ENCODE data around the gene ZNF546.
"Not testable (repeated sequence)": the region's sequence is repeated elsewhere in the genome, so short reads cannot be mapped to it uniquely, and the experiment has no call there.

Gene ZNF546

DNA sequence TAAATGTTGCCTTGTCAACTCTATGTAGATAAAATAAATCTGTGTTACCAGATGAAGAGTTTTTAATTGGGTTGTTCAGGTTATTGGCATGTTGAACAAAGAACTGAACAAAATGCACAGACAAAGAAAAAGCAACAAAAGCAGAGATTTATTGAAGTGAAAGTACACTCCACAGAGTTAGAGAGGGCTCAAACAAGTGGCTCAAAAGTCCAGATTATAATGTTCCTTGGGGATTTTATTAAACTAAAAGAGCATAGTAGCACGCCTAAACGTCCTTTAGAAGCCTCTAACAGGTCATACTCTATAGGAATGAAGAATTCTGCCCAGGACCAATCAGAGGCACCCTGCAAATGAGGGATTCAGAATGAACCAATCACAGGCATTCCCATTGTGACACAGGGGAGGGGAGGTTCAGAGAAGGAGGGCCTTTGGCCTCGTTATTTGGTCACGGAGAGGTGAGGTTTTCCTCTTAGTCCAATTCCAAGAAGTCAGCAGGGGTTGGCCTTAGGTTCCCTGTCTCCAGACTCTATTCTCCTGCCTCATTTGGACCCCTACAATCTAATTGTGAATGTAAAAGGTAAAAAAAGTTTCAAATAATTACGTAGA lies 13.1 kb upstream of the ZNF546 start:
- no peak for DNase-seq (ENCODE audit: low read depth in 1 of 2, low spot score in 1 of 2)

DNA sequence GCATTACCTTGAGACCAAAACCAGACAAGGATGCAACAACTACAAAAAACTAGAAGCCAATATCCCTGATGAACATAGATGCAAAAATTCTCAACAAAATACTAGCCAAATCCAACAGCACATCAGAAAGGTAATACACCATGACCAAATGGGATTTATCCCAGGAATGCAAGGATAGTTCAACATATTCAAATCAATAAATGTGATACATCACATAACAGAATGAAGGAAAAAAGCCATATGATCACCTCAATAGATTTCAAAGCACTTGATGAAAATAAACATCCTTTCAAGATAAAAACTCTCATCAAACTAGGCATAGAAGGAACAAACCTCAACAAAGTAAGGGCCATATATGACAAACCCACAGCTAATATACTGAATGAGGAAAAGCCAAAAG lies 10.2 kb upstream of the ZNF546 start:
- DNase-seq (ENCODE audit: low read depth in 1 of 2, low spot score in 1 of 2) = no peak

GRCh38 chr19:39987167-39987566 lies 9.7 kb upstream of the ZNF546 start:
- no peak for DNase-seq (ENCODE audit: low read depth in 1 of 2, low spot score in 1 of 2)

DNA sequence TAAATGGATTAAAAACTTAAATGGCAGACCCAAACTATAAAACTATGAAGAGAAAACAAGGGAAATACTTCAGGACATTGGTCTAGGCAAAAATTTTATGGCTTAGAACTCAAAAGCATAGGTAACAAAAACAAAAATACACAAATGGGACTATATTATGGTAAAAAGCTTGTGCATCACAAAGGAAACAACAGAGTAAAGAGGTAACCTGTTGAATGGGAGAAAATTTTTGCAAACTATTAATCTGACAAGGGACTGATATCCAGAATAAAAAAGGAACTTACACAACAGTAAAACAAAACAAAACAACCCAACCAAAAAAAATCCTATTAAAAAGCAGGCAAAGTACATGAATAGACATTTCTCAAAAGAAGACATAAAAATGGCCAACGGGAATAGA lies 9.3 kb upstream of the ZNF546 start:
- DNase-seq (ENCODE audit: low read depth in 1 of 2, low spot score in 1 of 2) = no peak

DNA sequence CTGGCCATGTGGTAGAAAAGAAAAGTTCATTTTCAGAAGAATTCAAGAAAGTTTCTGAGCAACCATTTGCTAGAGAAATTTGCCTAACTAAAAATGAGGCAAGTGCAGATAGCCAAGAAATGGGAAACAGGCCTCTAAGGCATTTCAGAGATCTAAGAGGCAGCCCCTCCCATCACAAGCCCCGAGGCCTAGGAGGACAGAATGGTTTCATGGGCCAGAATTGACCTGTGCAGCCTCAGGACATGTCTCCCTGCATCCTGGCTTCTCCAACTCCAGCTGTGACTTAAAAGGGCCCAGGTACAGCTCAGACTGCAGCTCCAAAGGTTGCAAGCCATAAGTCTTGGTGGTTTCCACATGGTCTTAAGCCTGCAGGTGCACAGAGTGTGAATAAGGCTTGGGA lies 3.3 kb upstream of the ZNF546 start:
- DNase-seq (ENCODE audit: low read depth in 1 of 2, low spot score in 1 of 2) = no peak

- DNase-seq (ENCODE audit: low read depth in 1 of 2, low spot score in 1 of 2) = no peak
Observed at GRCh38 chr19:39994361-39994760, 2.5 kb upstream of the ZNF546 start.

DNA sequence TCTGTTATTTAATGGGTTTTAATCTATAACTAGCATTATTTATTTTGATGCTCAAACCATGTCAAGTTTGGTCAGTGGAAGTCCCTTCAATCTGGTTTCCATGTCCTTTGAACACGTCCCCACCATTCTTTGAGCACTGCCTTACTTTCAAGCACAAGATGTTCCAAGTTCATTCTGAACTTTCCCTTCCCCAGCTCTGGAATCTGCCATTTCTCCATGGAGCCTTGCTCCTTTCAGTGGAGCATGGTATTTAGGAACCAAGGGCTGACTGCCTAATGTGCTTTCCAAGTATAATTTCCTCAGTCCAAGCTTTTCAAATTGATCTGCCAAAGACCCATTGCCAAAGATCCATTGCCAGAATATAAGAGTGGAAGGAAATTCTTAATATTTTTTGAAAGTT lies 1.1 kb upstream of the ZNF546 start:
- no peak for DNase-seq (ENCODE audit: low read depth in 1 of 2, low spot score in 1 of 2)

- DNase-seq (ENCODE audit: low read depth in 1 of 2, low spot score in 1 of 2) = peak in 1 of 2 donors; percentile 9
Observed at GRCh38 chr19:39996218-39996810, 546 bp upstream of the ZNF546 start.

DNA sequence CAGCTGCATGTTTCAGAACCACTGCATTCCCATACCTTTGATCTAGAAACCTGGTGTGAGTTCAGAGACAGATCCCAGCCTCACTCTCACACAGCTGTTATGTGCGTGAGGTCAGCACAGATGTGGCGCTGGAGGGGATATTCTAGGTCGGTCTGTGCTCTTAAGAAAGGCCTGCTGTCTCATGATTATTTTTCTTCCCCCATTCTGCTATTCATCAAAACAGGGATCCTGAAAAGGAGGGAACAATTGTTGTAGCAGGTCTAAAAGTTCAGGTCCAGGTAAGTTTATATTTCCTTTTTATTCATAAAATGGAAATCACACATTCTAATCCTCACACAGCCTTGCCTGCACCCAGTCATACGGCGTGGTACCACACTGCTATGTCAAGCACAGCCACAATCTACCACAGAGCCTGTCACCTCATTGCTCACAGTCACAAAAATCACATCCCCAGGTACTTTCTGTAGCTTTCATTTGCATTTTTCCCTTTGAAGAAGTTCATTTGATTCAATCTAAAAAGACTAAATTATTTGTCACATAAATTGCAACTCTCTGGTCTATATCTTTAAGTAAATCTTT lies 867 bp downstream of the ZNF546 start:
- DNase-seq (ENCODE audit: low read depth in 1 of 2, low spot score in 1 of 2) = no peak

GRCh38 chr19:39998501-39998900 lies 1.6 kb downstream of the ZNF546 start:
- DNase-seq (ENCODE audit: low read depth in 1 of 2, low spot score in 1 of 2) = no peak

GRCh38 chr19:40005691-40006272 lies 8.9 kb downstream of the ZNF546 start:
- DNase-seq (ENCODE audit: low read depth in 1 of 2, low spot score in 1 of 2) = no peak

DNA sequence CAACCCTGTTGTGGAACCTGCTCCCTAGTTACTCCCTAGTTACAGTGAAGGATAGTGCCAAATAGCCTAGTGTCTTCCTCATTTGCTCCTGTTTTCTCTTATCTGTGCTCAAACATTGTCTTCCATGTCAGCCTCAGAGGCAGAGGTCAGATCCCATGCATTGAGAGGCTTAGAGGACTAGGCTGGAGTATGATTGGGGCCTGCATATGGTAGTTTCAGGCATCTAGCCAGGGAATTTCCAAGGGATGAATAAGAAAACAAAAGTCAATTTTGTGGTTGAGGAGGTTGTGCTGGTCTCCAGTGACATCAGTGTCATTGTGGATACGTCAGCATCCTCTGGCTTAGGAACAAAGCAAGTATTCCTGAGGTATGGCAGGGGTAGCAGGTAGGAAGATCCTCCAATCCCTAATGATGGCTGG lies 9.4 kb downstream of the ZNF546 start:
- DNase-seq (ENCODE audit: low read depth in 1 of 2, low spot score in 1 of 2) = no peak

DNA sequence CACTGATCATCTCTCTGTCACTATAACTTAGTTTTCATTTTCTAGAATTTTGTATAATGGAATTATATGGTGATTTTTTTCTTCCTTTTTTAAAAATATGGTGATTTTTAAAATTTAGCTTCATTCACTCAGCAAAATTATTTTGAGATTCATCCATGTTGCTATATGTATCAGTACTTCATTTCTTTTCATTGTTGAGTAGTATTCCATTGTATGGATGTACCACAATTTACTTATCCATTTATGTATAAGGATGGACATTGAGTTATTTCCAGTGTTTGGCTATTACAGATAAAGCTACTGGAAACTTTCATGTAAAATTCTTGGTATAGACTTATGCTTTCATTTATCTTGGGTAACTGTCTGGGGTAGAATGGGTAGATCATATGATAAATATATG lies 12.8 kb downstream of the ZNF546 start:
- DNase-seq (ENCODE audit: low read depth in 1 of 2, low spot score in 1 of 2) = no peak

DNA sequence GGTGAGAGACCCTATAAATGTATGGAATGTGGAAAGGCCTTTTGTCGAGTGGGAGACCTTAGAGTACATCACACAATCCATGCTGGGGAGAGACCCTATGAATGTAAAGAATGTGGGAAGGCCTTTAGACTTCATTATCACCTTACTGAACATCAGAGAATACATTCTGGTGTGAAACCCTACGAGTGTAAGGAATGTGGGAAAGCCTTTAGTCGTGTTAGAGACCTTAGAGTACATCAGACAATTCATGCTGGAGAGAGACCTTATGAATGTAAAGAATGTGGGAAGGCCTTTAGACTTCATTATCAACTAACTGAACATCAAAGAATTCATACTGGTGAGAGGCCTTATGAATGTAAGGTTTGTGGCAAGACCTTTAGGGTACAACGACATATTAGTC lies 17.1 kb downstream of the ZNF546 start:
- DNase-seq (ENCODE audit: low read depth in 1 of 2, low spot score in 1 of 2) = no peak

DNA sequence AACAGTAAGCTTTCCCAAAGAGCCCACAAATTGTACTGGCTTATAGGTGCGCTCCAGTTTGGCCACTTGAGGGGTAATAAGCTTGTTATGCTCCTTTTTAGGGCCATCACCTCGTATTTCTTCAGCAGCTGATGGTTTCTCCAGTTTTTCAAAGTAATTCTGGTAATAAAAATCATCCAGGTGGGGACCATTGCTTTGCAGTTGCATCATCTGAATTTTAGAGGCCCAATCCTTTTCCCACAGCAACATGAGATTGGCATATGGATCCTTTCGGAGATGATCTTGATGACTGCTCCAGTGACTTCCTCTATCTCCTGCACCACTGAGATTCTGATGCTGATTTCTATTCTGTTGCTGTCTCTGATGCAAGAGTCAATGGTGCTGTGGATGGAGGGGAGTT lies 27.1 kb downstream of the ZNF546 start:
- no peak for DNase-seq (ENCODE audit: low read depth in 1 of 2, low spot score in 1 of 2)

- no peak for DNase-seq (ENCODE audit: low read depth in 1 of 2, low spot score in 1 of 2)
Observed at GRCh38 chr19:40025938-40026596, 29.2 kb downstream of the ZNF546 start.

GRCh38 chr19:40026597-40026970 lies 29.7 kb downstream of the ZNF546 start:
- DNase-seq (ENCODE audit: low read depth in 1 of 2, low spot score in 1 of 2) = no peak

DNA sequence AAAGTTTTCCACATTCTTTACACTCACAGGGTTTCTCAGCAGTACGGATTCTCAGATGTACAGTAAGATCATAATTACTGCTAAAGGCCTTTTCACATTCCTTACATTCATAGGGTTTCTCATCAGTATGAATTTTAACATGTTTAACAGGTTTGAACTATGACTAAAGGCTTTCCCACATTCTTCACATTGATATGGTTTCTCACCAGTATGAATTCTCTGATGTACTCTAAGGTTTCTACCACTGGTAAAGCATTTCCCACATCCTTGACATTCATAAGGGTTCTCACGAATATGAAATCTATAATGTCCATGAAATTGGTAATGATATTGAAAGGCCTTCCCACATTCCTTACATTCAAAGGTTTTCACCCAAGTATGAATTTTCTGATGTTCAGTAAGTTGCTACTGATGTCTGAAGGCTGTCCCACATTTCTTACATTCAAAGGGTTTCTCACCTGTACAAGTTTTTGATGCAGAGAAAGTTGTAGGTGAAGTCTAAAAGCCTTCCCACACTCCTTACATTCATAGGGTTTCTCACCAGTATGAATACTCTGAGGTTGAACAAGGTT lies 37.2 kb downstream of the ZNF546 start:
- DNase-seq (ENCODE audit: low read depth in 1 of 2, low spot score in 1 of 2) = no peak

DNA sequence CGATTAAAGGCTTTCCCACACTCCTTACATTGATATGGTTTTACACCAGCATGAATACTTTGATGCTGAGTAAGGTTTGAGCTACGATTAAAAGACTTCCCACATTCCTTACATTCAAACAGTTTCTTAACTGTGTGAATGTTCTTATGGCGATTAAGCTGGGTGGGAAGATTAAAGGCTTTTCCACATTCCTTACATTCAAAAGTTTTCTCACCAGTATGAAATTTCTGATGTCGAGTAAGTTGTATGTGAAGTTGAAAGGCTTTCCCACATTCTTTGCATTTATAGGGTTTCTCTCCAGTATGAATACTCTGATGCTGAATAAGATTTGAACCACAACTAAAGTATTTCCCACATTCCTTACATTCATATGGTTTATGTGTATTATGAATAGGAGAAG lies 39.1 kb downstream of the ZNF546 start:
- DNase-seq (ENCODE audit: low read depth in 1 of 2, low spot score in 1 of 2) = no peak

- not testable (repeated sequence) for DNase-seq (ENCODE audit: low read depth in 1 of 2, low spot score in 1 of 2)
Observed at GRCh38 chr19:40038047-40038446, 41.2 kb downstream of the ZNF546 start.

DNA sequence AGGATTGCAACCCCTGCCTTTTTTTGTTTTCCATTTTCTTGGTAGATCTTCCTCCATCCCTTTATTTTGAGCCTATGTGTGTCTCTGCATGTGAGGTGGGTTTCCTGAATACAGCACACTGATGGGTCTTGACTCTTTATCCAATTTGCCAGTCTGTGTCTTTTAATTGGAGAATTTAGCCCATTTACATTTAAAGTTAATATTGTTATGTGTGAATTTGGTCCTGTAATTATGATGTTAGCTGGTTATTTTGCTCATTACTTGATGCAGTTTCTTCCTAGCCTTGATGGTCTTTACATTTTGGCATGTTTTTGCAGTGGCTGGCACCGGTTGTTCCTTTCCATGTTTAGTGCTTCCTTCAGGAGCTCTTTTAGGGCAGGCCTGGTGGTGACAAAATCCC lies 44.9 kb downstream of the ZNF546 start:
- DNase-seq (ENCODE audit: low read depth in 1 of 2, low spot score in 1 of 2) = not testable (repeated sequence)

GRCh38 chr19:40053491-40053890 lies 56.6 kb downstream of the ZNF546 start:
- DNase-seq (ENCODE audit: low read depth in 1 of 2, low spot score in 1 of 2) = no peak

All from activated T-helper 1 cell treated with anti-CD3 and anti-CD28 coated beads, Interleukin-2, amount 50 U/mL, for 16 hours (primary cell).